Measurements from ENCODE around the gene ATXN7L3B. TPM values are rescaled to one million over a fixed set of nuclear protein-coding genes. Genes with fewer than 3 reads are reported as not detected.
A peak's percentile ranks its signal among the peaks of the same experiment; 100 is the strongest.

Gene ATXN7L3B
- total and polyA plus RNA-seq, 2 experiments from 2014 or later, result 14.0 to 40.8 TPM

DNA sequence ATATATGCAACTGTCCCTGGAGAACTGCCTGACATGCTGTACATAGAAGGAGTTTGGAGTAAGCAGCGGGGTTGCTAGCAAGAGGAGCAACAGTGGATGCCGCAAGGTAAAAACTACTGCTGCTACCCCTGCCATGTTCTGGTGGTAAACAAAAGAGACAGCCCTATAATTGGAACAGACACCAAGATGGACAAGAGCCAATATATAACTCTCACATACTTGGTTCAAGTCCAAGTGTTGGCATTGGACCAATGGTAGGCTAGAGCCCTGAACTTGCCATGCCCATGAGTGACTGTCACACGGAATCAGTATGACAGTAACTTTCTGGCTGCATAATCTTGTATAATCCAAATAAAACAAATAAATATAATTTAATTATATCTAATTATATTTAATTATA is 13.7 kb downstream of the ATXN7L3B start (continued):
- no peak for TF ChIP-seq CREB1 (CRISPR knock-in tag; IDR thresholded peaks at IDR 0.05; ENCODE audit: low read depth)
- TF ChIP-seq, protein P1, sequence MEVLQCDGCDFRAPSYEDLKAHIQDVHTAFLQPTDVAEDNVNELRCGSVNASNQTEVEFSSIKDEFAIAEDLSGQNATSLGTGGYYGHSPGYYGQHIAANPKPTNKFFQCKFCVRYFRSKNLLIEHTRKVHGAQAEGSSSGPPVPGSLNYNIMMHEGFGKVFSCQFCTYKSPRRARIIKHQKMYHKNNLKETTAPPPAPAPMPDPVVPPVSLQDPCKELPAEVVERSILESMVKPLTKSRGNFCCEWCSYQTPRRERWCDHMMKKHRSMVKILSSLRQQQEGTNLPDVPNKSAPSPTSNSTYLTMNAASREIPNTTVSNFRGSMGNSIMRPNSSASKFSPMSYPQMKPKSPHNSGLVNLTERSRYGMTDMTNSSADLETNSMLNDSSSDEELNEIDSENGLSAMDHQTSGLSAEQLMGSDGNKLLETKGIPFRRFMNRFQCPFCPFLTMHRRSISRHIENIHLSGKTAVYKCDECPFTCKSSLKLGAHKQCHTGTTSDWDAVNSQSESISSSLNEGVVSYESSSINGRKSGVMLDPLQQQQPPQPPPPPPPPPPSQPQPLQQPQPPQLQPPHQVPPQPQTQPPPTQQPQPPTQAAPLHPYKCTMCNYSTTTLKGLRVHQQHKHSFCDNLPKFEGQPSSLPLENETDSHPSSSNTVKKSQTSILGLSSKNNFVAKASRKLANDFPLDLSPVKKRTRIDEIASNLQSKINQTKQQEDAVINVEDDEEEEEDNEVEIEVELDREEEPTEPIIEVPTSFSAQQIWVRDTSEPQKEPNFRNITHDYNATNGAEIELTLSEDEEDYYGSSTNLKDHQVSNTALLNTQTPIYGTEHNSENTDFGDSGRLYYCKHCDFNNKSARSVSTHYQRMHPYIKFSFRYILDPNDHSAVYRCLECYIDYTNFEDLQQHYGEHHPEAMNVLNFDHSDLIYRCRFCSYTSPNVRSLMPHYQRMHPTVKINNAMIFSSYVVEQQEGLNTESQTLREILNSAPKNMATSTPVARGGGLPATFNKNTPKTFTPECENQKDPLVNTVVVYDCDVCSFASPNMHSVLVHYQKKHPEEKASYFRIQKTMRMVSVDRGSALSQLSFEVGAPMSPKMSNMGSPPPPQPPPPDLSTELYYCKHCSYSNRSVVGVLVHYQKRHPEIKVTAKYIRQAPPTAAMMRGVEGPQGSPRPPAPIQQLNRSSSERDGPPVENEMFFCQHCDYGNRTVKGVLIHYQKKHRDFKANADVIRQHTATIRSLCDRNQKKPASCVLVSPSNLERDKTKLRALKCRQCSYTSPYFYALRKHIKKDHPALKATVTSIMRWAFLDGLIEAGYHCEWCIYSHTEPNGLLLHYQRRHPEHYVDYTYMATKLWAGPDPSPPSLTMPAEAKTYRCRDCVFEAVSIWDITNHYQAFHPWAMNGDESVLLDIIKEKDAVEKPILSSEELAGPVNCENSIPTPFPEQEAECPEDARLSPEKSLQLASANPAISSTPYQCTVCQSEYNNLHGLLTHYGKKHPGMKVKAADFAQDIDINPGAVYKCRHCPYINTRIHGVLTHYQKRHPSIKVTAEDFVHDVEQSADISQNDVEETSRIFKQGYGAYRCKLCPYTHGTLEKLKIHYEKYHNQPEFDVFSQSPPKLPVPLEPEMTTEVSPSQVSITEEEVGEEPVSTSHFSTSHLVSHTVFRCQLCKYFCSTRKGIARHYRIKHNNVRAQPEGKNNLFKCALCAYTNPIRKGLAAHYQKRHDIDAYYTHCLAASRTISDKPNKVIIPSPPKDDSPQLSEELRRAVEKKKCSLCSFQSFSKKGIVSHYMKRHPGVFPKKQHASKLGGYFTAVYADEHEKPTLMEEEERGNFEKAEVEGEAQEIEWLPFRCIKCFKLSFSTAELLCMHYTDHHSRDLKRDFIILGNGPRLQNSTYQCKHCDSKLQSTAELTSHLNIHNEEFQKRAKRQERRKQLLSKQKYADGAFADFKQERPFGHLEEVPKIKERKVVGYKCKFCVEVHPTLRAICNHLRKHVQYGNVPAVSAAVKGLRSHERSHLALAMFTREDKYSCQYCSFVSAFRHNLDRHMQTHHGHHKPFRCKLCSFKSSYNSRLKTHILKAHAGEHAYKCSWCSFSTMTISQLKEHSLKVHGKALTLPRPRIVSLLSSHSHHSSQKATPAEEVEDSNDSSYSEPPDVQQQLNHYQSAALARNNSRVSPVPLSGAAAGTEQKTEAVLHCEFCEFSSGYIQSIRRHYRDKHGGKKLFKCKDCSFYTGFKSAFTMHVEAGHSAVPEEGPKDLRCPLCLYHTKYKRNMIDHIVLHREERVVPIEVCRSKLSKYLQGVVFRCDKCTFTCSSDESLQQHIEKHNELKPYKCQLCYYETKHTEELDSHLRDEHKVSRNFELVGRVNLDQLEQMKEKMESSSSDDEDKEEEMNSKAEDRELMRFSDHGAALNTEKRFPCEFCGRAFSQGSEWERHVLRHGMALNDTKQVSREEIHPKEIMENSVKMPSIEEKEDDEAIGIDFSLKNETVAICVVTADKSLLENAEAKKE (CRISPR knock-in tag; IDR thresholded peaks at IDR 0.05), result no peak
- TF ChIP-seq, protein P2, sequence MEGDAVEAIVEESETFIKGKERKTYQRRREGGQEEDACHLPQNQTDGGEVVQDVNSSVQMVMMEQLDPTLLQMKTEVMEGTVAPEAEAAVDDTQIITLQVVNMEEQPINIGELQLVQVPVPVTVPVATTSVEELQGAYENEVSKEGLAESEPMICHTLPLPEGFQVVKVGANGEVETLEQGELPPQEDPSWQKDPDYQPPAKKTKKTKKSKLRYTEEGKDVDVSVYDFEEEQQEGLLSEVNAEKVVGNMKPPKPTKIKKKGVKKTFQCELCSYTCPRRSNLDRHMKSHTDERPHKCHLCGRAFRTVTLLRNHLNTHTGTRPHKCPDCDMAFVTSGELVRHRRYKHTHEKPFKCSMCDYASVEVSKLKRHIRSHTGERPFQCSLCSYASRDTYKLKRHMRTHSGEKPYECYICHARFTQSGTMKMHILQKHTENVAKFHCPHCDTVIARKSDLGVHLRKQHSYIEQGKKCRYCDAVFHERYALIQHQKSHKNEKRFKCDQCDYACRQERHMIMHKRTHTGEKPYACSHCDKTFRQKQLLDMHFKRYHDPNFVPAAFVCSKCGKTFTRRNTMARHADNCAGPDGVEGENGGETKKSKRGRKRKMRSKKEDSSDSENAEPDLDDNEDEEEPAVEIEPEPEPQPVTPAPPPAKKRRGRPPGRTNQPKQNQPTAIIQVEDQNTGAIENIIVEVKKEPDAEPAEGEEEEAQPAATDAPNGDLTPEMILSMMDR (conservative IDR thresholded peaks at IDR 0.05; ENCODE audit: low read depth in 2 of 2), result no peak

DNA sequence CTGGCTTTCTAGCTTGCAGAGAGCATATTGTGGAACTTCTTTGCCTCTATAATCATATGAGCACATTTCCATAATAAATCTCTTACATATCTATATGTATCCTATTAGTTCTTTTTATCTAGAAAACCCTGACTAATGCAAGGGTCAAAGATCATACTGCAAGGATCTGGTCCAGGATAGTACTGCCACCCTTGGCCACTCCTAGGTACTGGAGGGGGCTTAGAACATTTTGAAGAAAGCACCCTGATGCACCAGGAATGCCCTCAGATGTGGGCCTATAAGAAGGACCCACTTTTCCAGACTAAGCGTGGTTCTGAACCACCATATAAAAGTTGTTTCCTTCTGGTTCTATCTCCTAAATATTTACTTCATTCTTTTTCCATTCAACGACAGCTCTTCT is 14.6 kb downstream of the ATXN7L3B start:
- H3K36me3 ChIP-seq (ENCODE audit: insufficient read depth), result no peaks in the 10 kb centered on the region
- H3K27ac Mint-ChIP-seq, result no peak overlapping the region
- H3K4me1 ChIP-seq (ENCODE audit: insufficient read depth), result no peaks in the 10 kb centered on the region
- no peaks in the 10 kb centered on the region for H3K9me3 Mint-ChIP-seq
- H3K4me3 ChIP-seq, result no peak overlapping the region
- no peaks in the 10 kb centered on the region for H3K9me2 ChIP-seq (ENCODE audit: insufficient read depth)
- no peaks in the 10 kb centered on the region for H3K4me1 Mint-ChIP-seq
- no peaks in the 10 kb centered on the region for H3K79me2 ChIP-seq (replicated peaks; ENCODE audit: insufficient read depth)
- ATAC-seq (peak; percentile 79), DNase-seq (ENCODE audit: low spot score) (peak; percentile 37)
- no peak overlapping the region for H3K27ac ChIP-seq (ENCODE audit: low read depth)
- no peaks in the 10 kb centered on the region for H3K27me3 ChIP-seq (ENCODE audit: insufficient read depth)
- no peak overlapping the region for H2AFZ ChIP-seq
- H3K4me2 ChIP-seq, result no peak overlapping the region
- TF ChIP-seq, protein P2 (conservative IDR thresholded peaks at IDR 0.05; ENCODE audit: low read depth in 2 of 2), result peak; percentile 41 to 43
- TF ChIP-seq ZNF331 (CRISPR knock-in tag; IDR thresholded peaks at IDR 0.05; ENCODE audit: low read depth), result no peak
- no peaks in the 10 kb centered on the region for H3K36me3 Mint-ChIP-seq (ENCODE audit: low read depth)
- H3K4me3 Mint-ChIP-seq, result no peak overlapping the region
- no peaks in the 10 kb centered on the region for H4K20me1 ChIP-seq (replicated peaks; ENCODE audit: insufficient read depth)
- H3K27me3 Mint-ChIP-seq (ENCODE audit: insufficient read depth, low read depth, poor library complexity), result no peaks in the 10 kb centered on the region
- no peaks in the 10 kb centered on the region for H3F3A ChIP-seq (replicated peaks; ENCODE audit: low read depth)

Measured in GM23338 (cell line).